Smooth muscle cell of the coronary artery (primary cell): ENCODE results near the gene NRP2. TPM values are rescaled to one million over a fixed set of nuclear protein-coding genes. Genes with fewer than 3 reads are reported as not detected.

Experiments
- total RNA-seq: library from RNA; depleted of rRNA; stranded (reverse); fragments of >200 nt; gene quantifications from 2 replicates; pipeline ENCODE4 v1.2.3, GENCODE V29; 2014; ENCODE audit warnings: low replicate concordance

The NRP2 gene, protein sequence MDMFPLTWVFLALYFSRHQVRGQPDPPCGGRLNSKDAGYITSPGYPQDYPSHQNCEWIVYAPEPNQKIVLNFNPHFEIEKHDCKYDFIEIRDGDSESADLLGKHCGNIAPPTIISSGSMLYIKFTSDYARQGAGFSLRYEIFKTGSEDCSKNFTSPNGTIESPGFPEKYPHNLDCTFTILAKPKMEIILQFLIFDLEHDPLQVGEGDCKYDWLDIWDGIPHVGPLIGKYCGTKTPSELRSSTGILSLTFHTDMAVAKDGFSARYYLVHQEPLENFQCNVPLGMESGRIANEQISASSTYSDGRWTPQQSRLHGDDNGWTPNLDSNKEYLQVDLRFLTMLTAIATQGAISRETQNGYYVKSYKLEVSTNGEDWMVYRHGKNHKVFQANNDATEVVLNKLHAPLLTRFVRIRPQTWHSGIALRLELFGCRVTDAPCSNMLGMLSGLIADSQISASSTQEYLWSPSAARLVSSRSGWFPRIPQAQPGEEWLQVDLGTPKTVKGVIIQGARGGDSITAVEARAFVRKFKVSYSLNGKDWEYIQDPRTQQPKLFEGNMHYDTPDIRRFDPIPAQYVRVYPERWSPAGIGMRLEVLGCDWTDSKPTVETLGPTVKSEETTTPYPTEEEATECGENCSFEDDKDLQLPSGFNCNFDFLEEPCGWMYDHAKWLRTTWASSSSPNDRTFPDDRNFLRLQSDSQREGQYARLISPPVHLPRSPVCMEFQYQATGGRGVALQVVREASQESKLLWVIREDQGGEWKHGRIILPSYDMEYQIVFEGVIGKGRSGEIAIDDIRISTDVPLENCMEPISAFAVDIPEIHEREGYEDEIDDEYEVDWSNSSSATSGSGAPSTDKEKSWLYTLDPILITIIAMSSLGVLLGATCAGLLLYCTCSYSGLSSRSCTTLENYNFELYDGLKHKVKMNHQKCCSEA
- total RNA-seq: 6.2 and 33.8 TPM in 2 replicates

DNA sequence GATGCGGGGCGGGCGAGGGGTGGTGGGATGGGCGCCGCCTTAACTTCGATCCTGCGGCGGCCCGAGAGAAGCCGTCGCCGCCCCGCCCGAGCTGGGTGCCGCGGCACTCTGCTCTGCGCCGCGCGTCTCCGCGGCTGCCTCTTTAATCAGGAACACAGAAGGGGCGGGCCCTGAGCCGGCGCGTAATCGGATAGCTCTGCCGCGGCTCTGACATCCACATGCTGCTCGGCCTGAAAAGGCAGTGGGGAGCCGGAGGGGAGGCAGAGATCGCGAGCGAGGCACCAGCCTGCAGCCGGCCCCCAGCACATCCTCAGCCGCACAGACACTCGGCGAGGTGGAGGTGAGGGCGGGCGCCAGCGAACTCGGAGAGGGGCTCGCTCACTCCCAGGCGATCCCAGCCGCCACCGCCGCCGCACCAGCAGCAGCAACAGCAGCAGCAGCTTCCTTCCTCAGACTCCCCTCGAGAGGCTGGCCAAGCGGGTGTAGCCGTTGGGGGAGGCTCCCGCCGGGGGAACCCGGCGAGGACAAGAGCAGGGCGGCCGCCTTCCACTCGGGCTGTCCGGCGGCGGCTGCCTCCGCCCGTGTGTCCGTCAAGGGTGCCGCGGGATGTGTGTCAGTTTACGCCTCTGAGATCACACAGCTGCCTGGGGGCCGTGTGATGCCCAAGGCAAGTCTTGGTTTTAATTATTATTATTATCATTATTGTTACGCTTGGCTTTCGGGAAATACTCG, at the start of gene NRP2:
Gene NRP2, plus strand, starts transcription at position 263 of the 732 bp plus-strand sequence. CDS start 790 bp downstream, outside the sequence.

